ENCODE data around the gene LTBR. TPM values are rescaled to one million over a fixed set of nuclear protein-coding genes. Genes with fewer than 3 reads are reported as not detected.

The LTBR gene
- total RNA-seq, 1 donor from 2014 or later: 2.8 TPM

DNA sequence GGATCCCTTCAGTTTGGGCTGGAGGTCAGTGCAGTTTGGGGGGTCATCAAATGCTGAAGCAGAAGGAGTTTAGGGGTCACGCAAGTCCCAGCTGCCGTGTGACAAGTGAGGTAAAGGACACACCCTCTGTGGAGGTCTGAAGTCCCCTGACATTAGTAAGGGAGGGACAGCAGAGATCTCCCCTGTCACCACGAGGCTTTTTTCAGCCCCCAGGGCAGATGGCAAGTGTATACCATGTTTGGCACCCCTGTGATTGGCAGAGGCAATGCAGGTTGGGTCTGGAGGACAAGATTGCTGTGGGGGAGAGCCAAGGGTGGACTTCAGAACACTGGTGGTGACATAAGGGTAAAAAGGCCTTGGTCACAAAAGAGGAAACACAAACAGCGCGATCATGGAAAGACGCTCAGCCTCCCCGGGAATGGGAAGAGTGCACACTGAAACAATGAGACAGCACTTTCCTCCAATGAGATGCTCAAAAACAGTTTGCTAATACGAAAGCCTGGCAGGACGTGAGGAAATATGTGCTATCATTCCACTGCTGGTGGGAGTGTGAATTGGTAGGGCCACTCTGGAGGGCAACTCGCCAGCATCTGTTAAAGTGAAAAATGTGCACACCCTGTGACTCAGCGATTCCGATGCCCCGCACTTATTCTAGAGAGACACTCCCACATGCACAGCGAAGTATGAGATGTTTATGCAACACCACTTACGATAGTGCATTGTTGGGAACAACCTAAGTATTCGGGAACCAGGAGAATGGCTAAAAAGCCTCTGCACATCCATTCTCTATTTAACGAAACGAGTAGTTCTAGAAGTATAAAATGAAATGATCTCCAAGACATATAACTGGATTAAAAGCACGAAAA, 46.4 kb downstream of the LTBR start:
- no peaks in the 10 kb centered on the region for H3K79me2 ChIP-seq (ENCODE audit: insufficient read depth, low read length)
- H3K36me3 Mint-ChIP-seq (ENCODE audit: low read depth, unreplicated experiment): no peaks in the 10 kb centered on the region
- H3K9ac ChIP-seq (ENCODE audit: low read length): peak overlapping the region; percentile 65
- DNase-seq (ENCODE audit: low read depth) (peak; percentile 96), FAIRE-seq (peak; percentile 75)
- H3K27ac ChIP-seq (ENCODE audit: low read depth, low read length): peak overlapping the region; percentile 62
- no peaks in the 10 kb centered on the region for H3K9me3 ChIP-seq (ENCODE audit: insufficient read depth, low read depth, low read length)
- no peaks in the 10 kb centered on the region for H3K27me3 ChIP-seq (ENCODE audit: insufficient read depth, low read length)
- H4K20me1 ChIP-seq (ENCODE audit: insufficient read depth, low read length): no peaks in the 10 kb centered on the region
- no peaks in the 10 kb centered on the region for H3K36me3 ChIP-seq (ENCODE audit: insufficient read depth, low read length)
- TF ChIP-seq, protein P1, sequence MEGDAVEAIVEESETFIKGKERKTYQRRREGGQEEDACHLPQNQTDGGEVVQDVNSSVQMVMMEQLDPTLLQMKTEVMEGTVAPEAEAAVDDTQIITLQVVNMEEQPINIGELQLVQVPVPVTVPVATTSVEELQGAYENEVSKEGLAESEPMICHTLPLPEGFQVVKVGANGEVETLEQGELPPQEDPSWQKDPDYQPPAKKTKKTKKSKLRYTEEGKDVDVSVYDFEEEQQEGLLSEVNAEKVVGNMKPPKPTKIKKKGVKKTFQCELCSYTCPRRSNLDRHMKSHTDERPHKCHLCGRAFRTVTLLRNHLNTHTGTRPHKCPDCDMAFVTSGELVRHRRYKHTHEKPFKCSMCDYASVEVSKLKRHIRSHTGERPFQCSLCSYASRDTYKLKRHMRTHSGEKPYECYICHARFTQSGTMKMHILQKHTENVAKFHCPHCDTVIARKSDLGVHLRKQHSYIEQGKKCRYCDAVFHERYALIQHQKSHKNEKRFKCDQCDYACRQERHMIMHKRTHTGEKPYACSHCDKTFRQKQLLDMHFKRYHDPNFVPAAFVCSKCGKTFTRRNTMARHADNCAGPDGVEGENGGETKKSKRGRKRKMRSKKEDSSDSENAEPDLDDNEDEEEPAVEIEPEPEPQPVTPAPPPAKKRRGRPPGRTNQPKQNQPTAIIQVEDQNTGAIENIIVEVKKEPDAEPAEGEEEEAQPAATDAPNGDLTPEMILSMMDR (IDR thresholded peaks at IDR 0.05; ENCODE audit: insufficient read depth, low read depth, low read length): no peak
- no peak for TF ChIP-seq EZH2 (IDR thresholded peaks at IDR 0.05; ENCODE audit: insufficient read depth, low read length)
- H3K27me3 Mint-ChIP-seq (ENCODE audit: low read depth, unreplicated experiment): no peaks in the 10 kb centered on the region
- H3K4me1 Mint-ChIP-seq (ENCODE audit: low read depth, unreplicated experiment): peaks cover 17% of the 10 kb centered on the region
- H3K4me3 Mint-ChIP-seq (ENCODE audit: unreplicated experiment): no peak overlapping the region
- H3K9me3 Mint-ChIP-seq (ENCODE audit: unreplicated experiment): no peaks in the 10 kb centered on the region
- H3K4me2 ChIP-seq (ENCODE audit: low read length): peak overlapping the region; percentile 72
- H2AFZ ChIP-seq (ENCODE audit: low read depth, low read length): peak overlapping the region; percentile 68
- H3K4me3 ChIP-seq (ENCODE audit: insufficient read depth, low read depth, low read length): peak overlapping the region; percentile 31
- H3K27ac Mint-ChIP-seq (ENCODE audit: unreplicated experiment): peak overlapping the region; percentile 38
- H3K4me1 ChIP-seq (ENCODE audit: insufficient read depth, low read length): peaks cover 14% of the 10 kb centered on the region

DNA sequence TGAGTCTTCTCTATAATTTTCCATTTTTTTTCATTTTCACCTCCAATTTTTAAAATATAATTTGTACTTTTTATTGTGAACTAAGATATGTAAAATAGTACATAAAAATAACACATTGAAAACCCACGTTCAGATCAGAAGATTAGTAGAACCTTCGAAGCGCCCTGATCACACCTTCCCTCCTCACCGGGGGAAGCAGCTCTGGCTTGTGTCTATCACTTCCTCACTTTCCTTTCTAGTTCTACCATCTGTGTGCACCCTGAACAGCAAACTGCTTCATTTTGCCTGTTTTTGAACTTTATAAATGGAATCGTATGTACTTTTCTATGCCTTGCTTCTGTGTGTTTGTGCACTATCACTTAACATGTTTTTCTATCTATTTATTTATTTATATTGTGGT, 49.0 kb downstream of the LTBR start:
- no peaks in the 10 kb centered on the region for H3K27me3 ChIP-seq (ENCODE audit: insufficient read depth, low read length)
- H3K4me1 ChIP-seq (ENCODE audit: insufficient read depth, low read length): peaks cover 14% of the 10 kb centered on the region
- H3K9ac ChIP-seq (ENCODE audit: low read length): no peak overlapping the region
- peaks cover 5% of the 10 kb centered on the region for H3K36me3 Mint-ChIP-seq (ENCODE audit: low read depth, unreplicated experiment)
- TF ChIP-seq, protein P1 (IDR thresholded peaks at IDR 0.05; ENCODE audit: insufficient read depth, low read depth, low read length): no peak
- FAIRE-seq (no peak), DNase-seq (ENCODE audit: low read depth) (no peak)
- peaks cover 2% of the 10 kb centered on the region for H3K27me3 Mint-ChIP-seq (ENCODE audit: low read depth, unreplicated experiment)
- H3K4me2 ChIP-seq (ENCODE audit: low read length): no peak overlapping the region
- no peak overlapping the region for H3K27ac Mint-ChIP-seq (ENCODE audit: unreplicated experiment)
- H3K4me3 ChIP-seq (ENCODE audit: insufficient read depth, low read depth, low read length): no peak overlapping the region
- H3K9me3 ChIP-seq (ENCODE audit: insufficient read depth, low read depth, low read length): no peaks in the 10 kb centered on the region
- no peaks in the 10 kb centered on the region for H4K20me1 ChIP-seq (ENCODE audit: insufficient read depth, low read length)
- no peak overlapping the region for H3K27ac ChIP-seq (ENCODE audit: low read depth, low read length)
- H3K79me2 ChIP-seq (ENCODE audit: insufficient read depth, low read length): no peaks in the 10 kb centered on the region
- H3K9me3 Mint-ChIP-seq (ENCODE audit: unreplicated experiment): no peaks in the 10 kb centered on the region
- no peaks in the 10 kb centered on the region for H3K36me3 ChIP-seq (ENCODE audit: insufficient read depth, low read length)
- peaks cover 14% of the 10 kb centered on the region for H3K4me1 Mint-ChIP-seq (ENCODE audit: low read depth, unreplicated experiment)
- H2AFZ ChIP-seq (ENCODE audit: low read depth, low read length): no peak overlapping the region
- H3K4me3 Mint-ChIP-seq (ENCODE audit: unreplicated experiment): no peak overlapping the region
